Tibial artery (tissue), 4 donors: ENCODE results near the gene LIN7A.

Experiments
- DNase-seq, 2 donors: peaks; one replicate each; pipeline ENCODE4 v3.0.0-alpha.2; 2019
- H3K27ac ChIP-seq, 2 donors: fragments of 200-600 bp; sonication (generic) in 1 of 2; 1 replicate in 1 of 2; 2 replicates in 1 of 2; pipeline ENCODE4 v1.5.1; 2018 to 2019; ENCODE audit warnings: mild to moderate bottlenecking in 1 of 2
- H3K27me3 ChIP-seq, 2 donors: fragments of 200-600 bp; sonication (generic) in 1 of 2; one replicate each; pipeline versions ENCODE4 v1.5.1 to v1.6.0; 2016 to 2019
- H3K36me3 ChIP-seq, 3 donors: fragments of 200-600 bp; sonication (generic) in 2 of 3; one replicate each; pipeline ENCODE4 v1.5.1; 2016 to 2019; ENCODE audit warnings: mild to moderate bottlenecking in 2 of 3
- H3K4me1 ChIP-seq, 4 donors: fragments of 200-600 bp; sonication (generic) in 2 of 4; 1 replicate in 3 of 4; 2 replicates in 1 of 4; pipeline ENCODE4 v1.5.1; 2016 to 2019
- H3K4me3 ChIP-seq, 2 donors: fragments of 200-600 bp; sonication (generic) in 1 of 2; 1 replicate in 1 of 2; 2 replicates in 1 of 2; pipeline ENCODE4 v1.5.1; 2018 to 2019; ENCODE audit warnings: mild to moderate bottlenecking in 2 of 2
- H3K9me3 ChIP-seq, 3 donors: fragments of 200-600 bp; sonication (generic) in 1 of 3; one replicate each; pipeline ENCODE4 v1.5.1; 2016 to 2019
- intact Hi-C: fragments of 100-400 bp; cut with DNase I; formaldehyde crosslinking; loops from one replicate; pipeline ENCODE4 v1.15.0; 2023; ENCODE audit warnings: low total_unique reads
- TF ChIP-seq, protein P1 (sequence below), 2 experiments: fragments of 200-600 bp in 1 of 2; fragments of 450-650 bp in 1 of 2; IDR thresholded peaks; one replicate each; pipeline ENCODE4 v1.5.1; 2017 to 2019; ENCODE audit warnings: antibody characterized with exemption in 2 of 2, mild to moderate bottlenecking in 1 of 2, moderate library complexity in 1 of 2

LIN7A gene

DNA sequence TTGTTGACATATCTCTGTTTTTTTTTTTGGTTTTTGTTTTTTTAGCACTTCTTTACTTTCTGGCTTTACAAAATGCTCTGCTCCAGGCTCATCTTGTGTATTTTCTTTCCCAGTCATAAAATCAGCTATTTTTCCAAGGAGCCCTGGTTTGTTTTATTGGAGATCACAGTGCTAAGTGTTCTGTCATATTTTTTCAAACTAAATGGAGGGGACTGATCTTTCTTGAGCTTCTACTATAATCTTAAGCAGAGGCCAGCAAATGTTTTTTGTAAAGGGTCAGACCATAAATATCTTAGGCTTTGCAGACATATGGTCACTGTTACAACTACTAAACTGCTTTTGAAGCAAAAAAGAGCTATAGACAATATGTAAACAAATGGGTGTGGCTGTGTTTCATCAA lies 30.6 kb upstream of the LIN7A start:
- Histone ChIP-seq H3K4me3 (no peak overlapping the region), H3K27ac (no peak overlapping the region), H3K27me3 (no peaks in the 10 kb centered on the region), H3K9me3 (no peaks in the 10 kb centered on the region), H3K36me3 (no peaks in the 10 kb centered on the region), H3K4me1 (no peaks in the 10 kb centered on the region)
- DNase-seq: no peak
- intact Hi-C loops: no loop called here
- TF ChIP-seq, protein P1, sequence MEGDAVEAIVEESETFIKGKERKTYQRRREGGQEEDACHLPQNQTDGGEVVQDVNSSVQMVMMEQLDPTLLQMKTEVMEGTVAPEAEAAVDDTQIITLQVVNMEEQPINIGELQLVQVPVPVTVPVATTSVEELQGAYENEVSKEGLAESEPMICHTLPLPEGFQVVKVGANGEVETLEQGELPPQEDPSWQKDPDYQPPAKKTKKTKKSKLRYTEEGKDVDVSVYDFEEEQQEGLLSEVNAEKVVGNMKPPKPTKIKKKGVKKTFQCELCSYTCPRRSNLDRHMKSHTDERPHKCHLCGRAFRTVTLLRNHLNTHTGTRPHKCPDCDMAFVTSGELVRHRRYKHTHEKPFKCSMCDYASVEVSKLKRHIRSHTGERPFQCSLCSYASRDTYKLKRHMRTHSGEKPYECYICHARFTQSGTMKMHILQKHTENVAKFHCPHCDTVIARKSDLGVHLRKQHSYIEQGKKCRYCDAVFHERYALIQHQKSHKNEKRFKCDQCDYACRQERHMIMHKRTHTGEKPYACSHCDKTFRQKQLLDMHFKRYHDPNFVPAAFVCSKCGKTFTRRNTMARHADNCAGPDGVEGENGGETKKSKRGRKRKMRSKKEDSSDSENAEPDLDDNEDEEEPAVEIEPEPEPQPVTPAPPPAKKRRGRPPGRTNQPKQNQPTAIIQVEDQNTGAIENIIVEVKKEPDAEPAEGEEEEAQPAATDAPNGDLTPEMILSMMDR (IDR thresholded peaks at IDR 0.05): no peak

DNA sequence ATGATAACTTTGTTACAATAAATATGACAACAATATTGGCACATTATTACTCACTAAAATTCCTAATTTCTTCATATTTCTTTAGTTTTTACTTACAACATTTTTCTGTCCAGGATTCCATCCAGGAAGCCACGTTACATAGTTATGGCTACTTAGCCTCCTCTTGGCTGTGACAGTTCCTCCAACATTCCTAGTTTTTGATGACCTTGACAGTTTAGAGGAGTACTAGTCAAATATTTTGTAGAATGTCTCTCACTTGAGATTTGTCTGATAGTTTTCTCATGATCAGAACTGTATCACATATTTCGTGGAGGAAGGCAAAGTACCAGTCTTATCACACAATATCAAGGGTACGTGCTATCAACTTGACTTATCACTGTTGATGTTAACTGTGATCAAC lies 29.8 kb upstream of the LIN7A start:
- H3K4me1 ChIP-seq: no peaks in the 10 kb centered on the region
- TF ChIP-seq, protein P1 (IDR thresholded peaks at IDR 0.05): no peak

DNA sequence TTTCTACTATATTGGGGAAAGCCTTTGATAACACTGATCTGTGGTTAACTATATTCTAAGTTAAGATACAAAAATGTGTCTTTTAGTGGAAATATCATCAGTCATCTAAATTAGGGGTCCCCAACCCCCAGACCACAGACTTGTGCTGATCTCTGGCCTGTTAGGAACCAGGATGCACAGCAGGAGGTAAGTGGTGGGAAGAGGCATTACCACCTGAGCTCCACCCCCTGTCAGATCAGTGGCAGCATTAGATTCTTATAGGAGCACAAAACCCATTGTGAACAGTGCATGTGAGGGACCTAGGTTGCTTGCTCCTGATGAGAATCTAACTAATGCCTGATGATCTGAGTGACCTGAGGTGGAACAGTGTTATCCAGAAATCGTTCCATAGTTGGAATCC lies 28.3 kb upstream of the LIN7A start:
- H3K4me3 ChIP-seq: no peak overlapping the region
- intact Hi-C loops: no loop called here
- H3K9me3 ChIP-seq: no peaks in the 10 kb centered on the region
- no peak overlapping the region for H3K27ac ChIP-seq
- no peaks in the 10 kb centered on the region for H3K4me1 ChIP-seq
- no peaks in the 10 kb centered on the region for H3K36me3 ChIP-seq
- DNase-seq: no peak
- TF ChIP-seq, protein P1 (IDR thresholded peaks at IDR 0.05): no peak
- H3K27me3 ChIP-seq: no peaks in the 10 kb centered on the region

More for the DNA sequence above, 29.8 kb upstream of the LIN7A start:
- DNase-seq: no peak
- Histone ChIP-seq H3K36me3 (no peaks in the 10 kb centered on the region), H3K27me3 (no peaks in the 10 kb centered on the region), H3K9me3 (no peaks in the 10 kb centered on the region), H3K4me3 (no peak overlapping the region), H3K27ac (no peak overlapping the region)
- intact Hi-C loops: no loop called here

DNA sequence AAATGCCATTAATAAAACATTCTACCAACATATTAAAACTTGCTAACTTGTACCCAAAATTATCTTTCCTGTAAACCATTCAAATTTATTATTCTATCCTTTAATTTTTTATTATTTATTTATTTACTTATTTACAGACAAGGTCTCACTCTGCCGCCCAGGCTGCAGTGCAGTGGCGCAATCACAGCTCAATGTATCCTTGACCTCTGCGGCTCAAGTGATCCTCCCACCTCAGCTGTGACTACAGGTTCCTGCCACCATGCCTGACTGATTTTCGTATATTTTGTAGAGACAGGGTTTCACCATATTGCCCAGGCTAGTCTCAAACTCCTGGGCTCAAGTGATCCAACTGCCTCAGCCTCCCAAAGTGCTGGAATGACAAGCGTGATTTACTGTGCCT lies 20.4 kb upstream of the LIN7A start:
- Histone ChIP-seq H3K4me1 (no peaks in the 10 kb centered on the region), H3K36me3 (no peaks in the 10 kb centered on the region), H3K27me3 (no peaks in the 10 kb centered on the region), H3K27ac (no peak overlapping the region), H3K4me3 (no peak overlapping the region), H3K9me3 (no peaks in the 10 kb centered on the region)
- intact Hi-C loops: no loop called here
- TF ChIP-seq, protein P1 (IDR thresholded peaks at IDR 0.05): no peak
- no peak for DNase-seq

DNA sequence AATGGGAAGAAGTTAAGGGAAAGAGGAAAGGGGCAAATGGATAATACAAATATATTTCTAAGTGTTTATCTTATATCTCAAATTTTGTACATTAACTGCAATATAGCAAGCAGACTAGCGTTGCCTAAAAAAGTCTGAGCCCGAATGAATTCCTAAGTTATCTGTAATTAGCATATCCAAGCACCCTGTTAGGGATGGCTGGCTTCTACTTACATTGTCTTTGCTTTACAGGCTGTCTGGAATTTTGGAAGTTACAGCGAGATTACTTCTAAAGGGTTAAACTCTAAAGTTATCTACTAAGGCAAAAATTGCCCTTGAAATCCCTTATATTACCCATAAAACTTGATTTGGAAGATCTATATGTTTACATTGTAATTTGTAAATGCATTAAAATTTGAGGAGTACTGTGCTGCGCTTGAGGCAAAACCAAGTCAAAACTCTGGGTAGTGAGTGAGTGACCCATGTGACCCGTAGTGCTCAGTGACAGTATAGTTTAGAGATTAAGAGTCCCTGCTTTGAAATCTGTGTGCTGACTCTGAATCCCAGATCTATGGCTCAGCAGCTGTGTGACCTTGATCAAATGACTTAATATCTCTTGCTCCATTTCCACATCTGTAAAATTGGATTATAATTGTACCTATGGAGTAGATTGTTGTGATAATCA lies 17.3 kb upstream of the LIN7A start:
- intact Hi-C loops: no loop called here
- no peaks in the 10 kb centered on the region for H3K4me1 ChIP-seq
- DNase-seq: no peak
- TF ChIP-seq, protein P1 (IDR thresholded peaks at IDR 0.05): no peak
- H3K4me3 ChIP-seq: no peak overlapping the region
- H3K27ac ChIP-seq: no peak overlapping the region
- H3K36me3 ChIP-seq: no peaks in the 10 kb centered on the region
- no peaks in the 10 kb centered on the region for H3K27me3 ChIP-seq
- H3K9me3 ChIP-seq: no peaks in the 10 kb centered on the region

DNA sequence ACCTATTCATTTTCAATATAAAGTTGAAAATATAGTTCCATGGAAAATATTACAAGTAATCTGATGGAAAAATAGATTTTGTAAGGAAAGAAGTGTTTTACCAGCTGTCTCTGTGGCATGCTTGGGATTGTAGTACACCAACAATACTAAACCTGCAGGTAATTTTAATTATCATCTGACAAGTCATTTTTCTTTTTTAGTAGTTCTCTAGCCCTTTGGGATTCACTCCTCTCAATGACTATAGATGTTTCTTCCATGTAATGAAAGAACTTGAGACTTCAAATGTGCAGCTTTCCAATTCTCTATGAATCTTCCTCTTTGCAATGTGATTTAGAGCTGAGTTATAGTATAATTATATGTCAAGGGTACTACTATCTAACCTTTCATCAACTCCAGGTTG lies 14.7 kb upstream of the LIN7A start:
- intact Hi-C loops: no loop called here
- TF ChIP-seq, protein P1 (IDR thresholded peaks at IDR 0.05): no peak
- Histone ChIP-seq H3K36me3 (no peaks in the 10 kb centered on the region), H3K27me3 (no peaks in the 10 kb centered on the region), H3K4me3 (no peak overlapping the region), H3K27ac (no peak overlapping the region), H3K4me1 (no peaks in the 10 kb centered on the region), H3K9me3 (no peaks in the 10 kb centered on the region)
- no peak for DNase-seq
